HFF-Myc (cell line): ENCODE results near the gene SLC2A13.
"Not testable (repeated sequence)": the region's sequence is repeated elsewhere in the genome, so short reads cannot be mapped to it uniquely, and the experiment has no call there.

Experiments used
- DNase-seq: peaks from one replicate; pipeline ENCODE4 v3.0.0-alpha.2; 2011; ENCODE audit warnings: low read depth; ENCODE audit errors: extremely low read depth
- H3K4me3 ChIP-seq: replicated peaks from 2 replicates; pipeline ENCODE4 v1.5.1; 2011; ENCODE audit warnings: low read depth, mild to moderate bottlenecking, control low read depth, low read length
- CTCF ChIP-seq: IDR thresholded peaks from 2 replicates; pipeline ENCODE4 v1.5.1; 2012; ENCODE audit warnings: mild to moderate bottlenecking, low read depth, low read length, control low read depth; ENCODE audit errors: missing control alignments

Gene SLC2A13

GRCh38 chr12:39906237-39906636 lies 199.6 kb downstream of the SLC2A13 start:
- DNase-seq = no peak
- no peak for TF ChIP-seq CTCF
- H3K4me3 ChIP-seq = no peak overlapping the region

- no peak for TF ChIP-seq CTCF
- H3K4me3 ChIP-seq = no peak overlapping the region
- DNase-seq = peak; percentile 43
Observed at GRCh38 chr12:39905152-39905551, 200.7 kb downstream of the SLC2A13 start.

GRCh38 chr12:39902821-39903220 lies 203.1 kb downstream of the SLC2A13 start:
- TF ChIP-seq CTCF = no peak
- DNase-seq = no peak
- H3K4me3 ChIP-seq = no peak overlapping the region

GRCh38 chr12:39897315-39897714 lies 208.6 kb downstream of the SLC2A13 start:
- no peak for TF ChIP-seq CTCF

GRCh38 chr12:39893388-39893787 lies 212.5 kb downstream of the SLC2A13 start:
- H3K4me3 ChIP-seq, DNase-seq: not testable (repeated sequence)

More at GRCh38 chr12:39897315-39897714, 208.6 kb downstream of the SLC2A13 start:
- no peak overlapping the region for H3K4me3 ChIP-seq
- no peak for DNase-seq

- DNase-seq = no peak
- TF ChIP-seq CTCF = no peak
- H3K4me3 ChIP-seq = no peak overlapping the region
Observed at GRCh38 chr12:39892146-39892545, 213.7 kb downstream of the SLC2A13 start.

GRCh38 chr12:39887856-39888255 lies 218.0 kb downstream of the SLC2A13 start:
- H3K4me3 ChIP-seq = no peak overlapping the region
- no peak for DNase-seq
- no peak for TF ChIP-seq CTCF

- DNase-seq = no peak
- no peak for TF ChIP-seq CTCF
- H3K4me3 ChIP-seq = no peak overlapping the region
Observed at GRCh38 chr12:39886106-39886505, 219.8 kb downstream of the SLC2A13 start.
